Hematopoietic multipotent progenitor cell treated with erythropoietin and hydrocortisone succinate and interleukin-3 and kit ligand, for 15 days (in vitro differentiated cells): ENCODE data around the gene CDK11A.
"Not testable (repeated sequence)": the region's sequence is repeated elsewhere in the genome, so short reads cannot be mapped to it uniquely, and the experiment has no call there.

Experiments
- DNase-seq: peaks from one replicate; pipeline ENCODE4 v3.0.0-alpha.2; 2015; ENCODE audit warnings: low spot score

CDK11A gene

DNA sequence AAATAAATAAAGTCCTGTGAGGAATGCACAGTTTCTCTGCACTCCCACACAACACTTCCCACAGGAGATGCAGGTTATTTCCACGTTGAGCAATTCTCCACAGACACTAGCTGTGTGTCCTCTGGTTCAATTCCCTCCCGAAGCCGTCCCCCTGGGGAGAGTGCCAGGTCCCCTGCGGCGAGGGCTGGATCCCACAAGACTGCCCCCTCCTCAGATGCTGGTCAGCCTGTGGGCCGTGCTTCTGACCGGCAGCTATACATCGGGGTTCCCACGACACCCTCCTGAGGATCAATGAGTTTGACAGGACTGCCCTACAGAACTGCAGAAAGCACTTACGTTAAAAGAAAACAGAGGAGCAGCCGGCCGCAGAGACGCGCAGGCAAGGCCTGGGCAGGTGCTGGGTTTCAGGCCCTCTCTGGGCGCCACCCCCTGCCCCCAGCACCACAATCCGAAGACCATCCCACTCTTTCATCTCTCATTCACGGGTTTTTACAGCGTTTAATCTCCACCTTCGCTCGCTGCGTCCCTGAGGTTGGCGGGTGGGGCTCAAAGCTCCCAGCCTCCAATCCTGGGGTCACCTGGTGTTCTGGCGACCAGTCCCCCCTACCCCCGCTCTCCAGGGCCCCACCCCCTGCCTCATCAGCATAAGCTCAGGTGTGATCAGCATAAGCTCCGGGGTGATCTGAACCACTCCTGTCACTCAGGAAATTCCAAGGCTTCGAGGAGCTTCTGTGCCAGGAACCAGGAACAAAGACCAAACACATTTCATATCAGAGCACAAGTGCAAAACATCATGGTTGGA is 40.9 kb downstream of the CDK11A start:
- no peak for DNase-seq

DNA sequence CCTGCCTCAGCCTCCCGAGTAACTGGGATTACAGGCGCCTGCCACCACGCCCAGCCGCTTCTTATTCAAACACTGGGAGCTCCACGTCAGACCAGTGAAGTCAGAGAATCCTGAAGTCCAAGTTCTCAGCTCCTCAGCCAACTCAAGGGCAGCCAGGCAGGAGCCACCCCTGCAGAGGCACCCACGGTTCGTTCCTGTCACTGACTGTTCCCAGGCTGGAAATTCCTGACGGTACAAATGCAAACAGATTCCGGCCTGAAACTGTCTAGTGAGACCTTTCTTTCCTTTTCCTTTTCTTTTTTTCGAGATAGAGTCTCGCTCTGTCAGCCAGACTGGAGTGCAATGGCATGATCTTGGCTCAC is 43.3 kb downstream of the CDK11A start:
- DNase-seq = no peak

DNA sequence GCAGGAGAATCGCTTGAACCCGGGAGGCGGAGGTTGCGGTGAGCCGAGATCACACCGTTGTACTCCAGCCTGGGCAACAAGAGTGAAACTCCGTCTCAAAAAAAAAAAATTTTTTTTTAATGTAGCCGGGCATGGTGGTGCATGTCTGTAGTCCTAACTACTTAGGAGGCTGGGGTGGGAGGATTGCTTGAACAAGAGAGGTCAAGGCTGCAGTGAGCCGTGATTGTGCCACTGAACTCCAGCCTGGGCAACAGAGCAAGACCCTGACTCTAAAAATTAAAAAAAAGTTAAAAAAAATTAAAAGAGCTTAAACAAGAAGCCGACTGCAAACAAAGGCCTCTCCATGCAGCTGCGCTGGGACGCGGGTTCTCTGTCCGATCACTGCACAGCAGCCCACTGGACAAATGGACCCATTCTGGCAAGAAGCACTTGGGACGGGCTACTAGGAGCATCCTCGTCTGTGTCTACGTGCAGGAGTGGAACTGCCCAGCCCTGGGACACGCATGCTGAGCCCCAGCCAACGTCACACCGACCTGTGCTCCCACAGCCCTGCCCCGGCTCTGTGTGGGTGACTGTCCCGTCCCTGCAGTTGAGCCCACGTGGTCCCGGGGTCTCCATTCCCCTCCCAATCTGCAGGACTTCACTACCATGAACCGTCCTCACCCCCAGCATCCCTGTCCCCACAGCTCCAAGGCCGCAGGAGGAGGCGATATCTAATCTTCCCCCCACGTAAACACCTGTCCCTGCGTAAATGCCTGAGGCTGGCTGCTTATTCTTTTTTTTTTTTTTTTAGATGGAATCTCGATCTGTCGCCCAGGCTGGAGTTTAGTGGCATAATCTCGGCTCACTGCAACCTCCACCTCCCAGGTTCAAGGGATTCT is 43.9 kb downstream of the CDK11A start:
- no peak for DNase-seq

DNA sequence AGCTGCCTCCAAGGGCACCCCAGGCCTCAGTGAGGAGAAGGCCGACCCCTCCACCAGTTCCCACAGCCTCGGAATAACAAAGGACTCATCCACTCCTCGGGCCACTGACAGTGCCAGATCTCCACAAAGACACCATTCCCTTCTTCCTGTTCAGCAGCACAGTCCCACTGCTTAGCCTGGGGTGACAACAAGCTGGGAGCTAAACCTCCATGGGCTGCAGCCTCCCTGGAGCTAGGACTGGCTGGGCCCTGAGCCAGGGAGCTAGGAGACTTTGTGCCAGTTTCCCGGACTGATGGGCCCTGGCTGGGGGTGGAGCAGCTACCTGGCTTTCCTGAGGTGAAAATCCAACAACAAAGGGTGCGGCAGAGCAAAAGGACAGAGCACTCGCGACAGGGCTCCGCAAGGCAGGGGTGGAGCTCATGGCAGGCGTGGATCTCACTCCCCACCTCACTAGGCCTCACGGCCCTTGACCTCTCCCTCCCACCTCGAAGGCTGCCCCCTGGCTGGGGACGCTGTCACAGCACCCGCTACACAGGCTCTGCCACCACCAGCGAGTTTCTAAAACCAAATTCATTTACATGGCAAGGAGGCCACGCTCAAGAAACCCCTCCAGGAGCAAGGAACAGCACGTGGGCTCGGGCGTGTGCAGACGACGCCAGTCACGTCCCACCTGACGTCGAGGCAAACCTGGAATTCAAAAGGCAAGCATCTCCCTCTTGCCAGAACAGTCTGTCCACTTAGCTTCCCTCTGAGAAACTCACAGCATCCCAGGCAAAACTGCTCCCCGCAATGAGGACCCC is 45.4 kb downstream of the CDK11A start:
- DNase-seq = peak; percentile 12

DNA sequence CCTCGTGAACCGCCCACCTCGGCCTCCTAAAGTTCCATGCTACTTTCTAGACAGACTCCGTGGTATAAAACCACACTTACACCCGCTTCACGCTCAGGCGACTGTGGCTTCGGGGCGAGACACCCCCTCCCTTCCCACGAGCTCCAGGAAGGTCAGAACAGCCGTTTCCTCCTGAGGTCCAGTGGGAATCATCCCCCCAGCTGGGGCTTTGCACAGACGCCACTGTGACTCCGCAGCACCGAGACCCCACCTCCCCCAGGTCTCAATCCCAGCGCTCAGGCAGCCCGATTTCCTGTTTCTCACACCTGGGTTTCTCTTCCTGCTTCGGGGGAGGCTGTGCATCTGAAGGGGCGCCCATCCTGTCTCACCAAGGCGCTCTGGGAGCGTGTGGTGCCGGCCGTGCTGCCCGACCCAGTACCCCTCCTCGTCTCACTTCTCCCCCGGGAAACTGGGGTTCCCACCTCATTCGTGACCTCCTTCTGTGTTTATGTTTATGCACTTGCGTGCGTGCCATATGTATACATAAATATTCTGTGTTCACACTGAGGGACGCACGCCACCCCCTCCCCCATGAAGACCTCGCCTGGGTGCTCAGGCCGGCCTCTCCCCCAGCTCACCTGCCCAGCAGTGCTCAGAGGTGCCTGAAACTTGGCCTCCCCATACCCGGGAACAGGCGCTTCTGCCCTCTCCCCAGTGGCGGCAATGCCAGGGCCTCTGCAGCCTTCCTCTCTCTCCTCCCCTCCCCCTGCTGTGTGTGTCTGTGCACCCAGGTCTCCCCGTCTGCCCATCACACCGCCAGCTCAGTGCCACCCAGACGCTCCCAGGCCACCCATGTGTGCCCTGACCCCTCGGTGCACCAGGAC is 46.2 kb downstream of the CDK11A start:
- DNase-seq = no peak

DNA sequence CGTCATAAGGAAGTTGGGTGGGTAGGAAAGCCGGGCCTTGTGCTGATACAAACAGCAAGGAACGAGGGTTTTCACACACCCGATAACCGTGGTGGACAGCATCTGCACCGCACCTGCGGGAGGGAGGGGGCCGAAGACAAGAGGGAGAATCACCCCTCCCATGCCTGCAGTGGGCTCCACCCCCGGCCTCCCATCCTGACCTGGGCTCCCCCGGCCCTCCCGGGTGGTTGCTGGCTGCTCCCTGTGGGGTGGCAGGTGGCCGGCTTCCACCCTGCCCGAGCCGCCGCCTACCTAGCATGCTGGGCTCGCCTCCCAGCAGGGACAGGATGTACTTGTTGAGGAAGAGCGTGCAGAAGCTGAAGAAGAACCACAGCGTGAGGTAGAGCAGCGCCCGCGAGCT is 48.1 kb downstream of the CDK11A start:
- DNase-seq = not testable (repeated sequence)

DNA sequence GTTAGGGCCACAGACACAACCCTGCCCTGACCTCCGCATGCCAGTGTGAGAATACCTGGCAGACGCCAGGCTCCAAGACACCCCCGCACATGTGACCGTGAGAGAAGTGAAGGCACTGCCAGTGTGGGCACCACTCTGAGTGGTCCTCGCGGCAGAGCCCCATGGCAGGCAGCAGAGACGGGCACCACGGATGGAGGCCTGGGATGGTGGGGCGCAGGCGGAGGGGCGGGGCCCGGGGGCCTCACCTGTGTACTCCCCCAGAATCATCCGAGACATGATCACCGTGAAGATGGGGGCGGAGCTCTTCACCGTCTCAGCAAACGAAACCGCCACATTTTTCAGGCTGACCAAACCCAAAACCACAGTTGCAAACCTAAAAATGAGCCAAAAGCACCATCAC is 48.9 kb downstream of the CDK11A start:
- not testable (repeated sequence) for DNase-seq

DNA sequence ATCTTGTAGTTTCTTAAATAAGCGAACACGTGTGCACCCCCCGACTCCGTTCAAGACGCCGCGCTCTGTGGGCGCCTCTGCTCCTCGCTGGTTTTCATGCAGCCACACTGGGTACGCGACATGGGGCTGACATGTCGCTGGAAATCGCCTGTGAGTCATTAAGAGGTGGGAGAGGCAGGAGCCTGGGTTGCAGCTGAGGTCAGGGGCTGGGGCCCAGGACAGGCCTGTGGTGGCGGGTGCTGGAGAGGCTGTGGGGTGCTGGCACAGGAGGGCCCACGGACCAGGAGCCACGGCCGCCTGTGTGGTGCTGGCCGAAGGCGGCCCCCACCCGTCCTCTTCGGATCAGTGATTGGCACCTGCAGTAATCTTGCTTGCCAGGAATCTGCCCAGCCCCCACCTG is 49.4 kb downstream of the CDK11A start:
- not testable (repeated sequence) for DNase-seq

DNA sequence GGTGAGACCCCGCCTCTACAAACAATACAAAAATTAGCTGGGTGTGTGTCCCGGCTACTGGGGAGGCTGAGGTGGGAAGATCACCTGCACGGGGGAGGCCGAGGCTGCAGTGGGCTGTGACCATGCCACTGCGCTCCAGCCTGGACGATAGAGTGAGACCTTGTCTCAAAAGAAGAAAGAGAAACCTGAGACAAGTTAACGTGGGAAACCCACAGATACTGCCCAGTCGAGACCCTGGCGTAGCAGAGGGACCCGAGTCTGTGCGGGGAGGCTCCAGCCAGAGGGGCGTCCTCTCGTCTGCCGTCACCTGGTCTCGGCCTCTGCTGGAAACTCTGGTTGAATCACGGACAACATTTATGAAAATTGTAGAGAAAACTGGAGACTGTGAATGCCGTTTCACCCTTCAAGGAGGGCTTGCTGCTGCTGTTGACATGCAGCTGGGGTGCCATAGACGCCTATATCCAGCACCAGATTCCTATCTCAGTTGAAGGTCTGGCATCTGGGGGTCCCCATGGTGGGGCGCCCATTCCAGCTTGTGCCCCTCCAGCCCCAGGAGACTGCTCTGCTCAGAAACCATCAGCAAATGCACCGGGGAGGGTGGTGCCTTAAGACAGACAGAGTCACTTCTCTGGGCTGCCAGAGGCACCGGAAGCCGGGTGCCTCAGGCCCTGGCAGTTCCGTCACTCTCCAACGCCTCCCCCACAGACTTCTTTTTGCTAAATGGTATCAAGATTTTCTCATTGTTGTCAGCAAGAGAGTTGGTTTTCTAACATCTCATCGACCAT is 51.8 kb downstream of the CDK11A start:
- DNase-seq = no peak

DNA sequence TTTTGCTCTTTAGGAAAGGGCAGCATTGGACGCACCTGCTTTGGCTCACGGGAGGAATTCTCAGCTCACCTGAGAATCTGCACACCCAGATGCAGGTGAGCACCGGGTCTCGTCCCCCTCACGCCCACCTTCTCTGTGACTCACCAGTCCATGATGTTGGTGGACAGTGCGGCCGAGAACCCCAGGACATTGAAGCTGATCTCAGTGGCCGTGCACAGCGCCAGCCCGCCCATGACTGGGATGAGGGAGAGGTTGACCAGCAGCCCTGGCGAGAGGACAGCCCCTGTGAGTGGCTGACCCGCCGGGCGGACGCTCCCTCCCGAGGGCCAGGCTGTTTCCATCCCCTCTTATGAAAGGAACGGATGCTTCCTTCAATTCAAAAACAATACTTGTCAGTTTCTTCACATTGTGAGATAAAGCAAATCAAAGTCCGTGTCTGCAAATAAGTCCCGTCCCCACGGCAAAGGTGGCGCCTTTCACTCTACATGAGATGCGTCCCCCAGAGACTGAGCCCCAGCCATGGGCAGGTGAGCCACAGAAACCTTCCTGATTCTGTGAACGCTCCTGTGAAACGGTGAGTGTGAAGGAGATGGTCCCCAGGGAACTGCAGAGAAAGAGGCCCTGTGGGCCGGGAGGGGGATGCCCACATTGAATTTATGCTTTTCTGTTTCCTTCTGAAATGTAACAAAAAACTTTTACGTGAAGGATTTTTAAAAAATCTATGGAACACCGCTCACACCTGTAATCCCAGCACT is 52.6 kb downstream of the CDK11A start:
- no peak for DNase-seq

DNA sequence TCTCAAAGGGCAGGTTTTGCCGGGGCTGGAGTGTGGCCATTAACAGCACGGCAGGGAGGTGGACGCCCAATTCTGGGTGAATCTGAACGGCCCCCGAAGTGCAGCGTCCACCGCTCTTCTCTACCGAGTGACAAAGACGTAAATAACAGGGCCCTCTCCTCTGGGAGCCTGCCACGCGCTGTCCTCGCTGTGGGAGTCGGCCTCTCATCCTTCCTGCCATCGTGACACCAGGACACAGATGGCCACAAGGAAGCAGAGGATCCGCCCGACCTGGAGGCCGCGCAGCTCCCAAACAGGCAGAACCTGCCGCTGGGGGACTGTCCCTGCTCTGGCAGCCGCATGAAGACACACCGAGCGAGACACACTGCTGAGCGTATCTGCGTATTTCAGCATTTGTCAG is 53.3 kb downstream of the CDK11A start:
- DNase-seq = no peak

DNA sequence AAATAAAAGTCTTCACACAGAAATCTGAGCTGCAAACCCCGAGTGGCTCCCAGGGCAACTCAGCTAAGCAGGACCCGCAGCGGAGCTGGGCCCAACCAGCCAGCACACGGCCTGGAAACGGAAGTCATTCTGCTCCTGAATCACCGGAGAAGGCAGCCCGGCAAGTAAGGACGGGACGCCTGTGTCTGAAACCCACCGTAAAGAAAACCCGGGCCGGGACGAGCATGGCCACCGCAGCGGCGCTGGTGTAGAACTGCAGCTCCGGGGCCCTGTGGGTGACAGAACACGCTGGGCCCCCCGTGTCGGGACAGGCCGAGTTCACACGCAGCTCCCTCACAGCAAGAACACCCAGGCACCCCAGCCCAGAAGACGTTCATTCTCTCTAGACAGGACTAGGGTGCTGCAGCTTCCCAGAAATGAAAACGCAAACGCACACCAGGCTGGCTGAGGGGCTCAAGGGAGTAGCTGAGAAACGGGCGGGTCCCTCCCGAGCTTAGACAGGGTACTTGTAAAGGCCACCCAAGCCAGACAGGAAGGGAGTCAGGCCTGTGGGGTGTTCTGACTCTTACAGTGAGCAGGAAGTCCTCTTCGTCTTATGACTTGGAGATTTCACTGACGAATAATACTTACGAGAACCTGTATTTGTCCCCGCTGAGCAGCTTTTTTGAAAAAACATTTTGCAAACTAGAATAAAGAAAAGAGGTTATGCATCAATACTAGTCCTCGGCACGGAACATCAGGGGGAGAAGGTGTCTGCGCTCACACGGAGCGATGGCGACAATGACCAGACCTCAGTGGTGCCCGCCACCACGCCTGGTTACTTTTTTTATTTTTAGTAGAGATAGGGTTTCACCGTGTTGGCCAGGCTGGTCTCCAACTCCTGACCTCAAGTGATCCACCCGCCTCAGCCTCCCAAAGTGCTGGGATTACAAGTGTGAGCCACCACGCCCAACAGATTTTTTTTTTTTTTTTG is 54.4 kb downstream of the CDK11A start:
- DNase-seq = no peak

DNA sequence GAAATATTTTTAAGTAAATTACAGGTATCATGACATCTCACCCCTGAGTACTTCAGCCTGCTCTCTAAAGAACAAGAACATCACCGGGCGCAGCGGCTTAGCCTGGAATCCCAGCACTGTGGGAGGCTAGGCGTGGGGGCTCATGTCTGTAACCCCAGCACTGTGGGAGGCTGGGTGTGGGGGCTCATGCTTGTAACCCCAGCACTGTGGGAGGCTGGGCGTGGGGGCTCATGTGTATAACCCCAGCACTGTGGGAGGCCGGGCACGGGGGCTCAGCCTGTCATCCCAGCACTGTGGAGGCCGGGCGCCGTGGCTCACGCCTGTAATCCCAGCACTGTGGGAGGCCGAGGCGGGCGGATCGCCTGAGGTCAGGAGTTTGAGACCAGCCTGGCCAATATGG is 57.6 kb downstream of the CDK11A start:
- no peak for DNase-seq

DNA sequence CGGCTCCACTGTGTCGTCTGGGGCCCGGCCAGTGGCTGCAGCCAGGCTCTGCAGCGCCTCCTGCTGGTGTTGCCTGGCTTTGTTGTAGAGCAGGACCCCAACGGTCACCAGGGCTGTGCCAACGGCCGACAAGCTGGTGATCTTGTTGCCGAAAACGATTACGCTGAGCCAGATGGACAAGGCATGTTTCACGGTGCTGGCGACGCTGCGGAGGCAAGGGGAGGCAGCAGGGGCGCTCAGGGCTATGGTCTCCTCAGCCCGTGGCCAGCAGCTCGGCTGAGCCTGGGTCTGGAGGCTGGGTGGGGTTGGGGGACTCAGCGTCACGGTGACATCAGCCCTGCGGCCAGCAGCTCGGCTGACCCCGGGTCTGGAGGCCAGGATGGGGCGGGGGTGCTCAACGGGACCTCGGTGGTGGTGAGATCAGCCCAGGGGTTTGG is 58.3 kb downstream of the CDK11A start:
- peak; percentile 28 for DNase-seq

DNA sequence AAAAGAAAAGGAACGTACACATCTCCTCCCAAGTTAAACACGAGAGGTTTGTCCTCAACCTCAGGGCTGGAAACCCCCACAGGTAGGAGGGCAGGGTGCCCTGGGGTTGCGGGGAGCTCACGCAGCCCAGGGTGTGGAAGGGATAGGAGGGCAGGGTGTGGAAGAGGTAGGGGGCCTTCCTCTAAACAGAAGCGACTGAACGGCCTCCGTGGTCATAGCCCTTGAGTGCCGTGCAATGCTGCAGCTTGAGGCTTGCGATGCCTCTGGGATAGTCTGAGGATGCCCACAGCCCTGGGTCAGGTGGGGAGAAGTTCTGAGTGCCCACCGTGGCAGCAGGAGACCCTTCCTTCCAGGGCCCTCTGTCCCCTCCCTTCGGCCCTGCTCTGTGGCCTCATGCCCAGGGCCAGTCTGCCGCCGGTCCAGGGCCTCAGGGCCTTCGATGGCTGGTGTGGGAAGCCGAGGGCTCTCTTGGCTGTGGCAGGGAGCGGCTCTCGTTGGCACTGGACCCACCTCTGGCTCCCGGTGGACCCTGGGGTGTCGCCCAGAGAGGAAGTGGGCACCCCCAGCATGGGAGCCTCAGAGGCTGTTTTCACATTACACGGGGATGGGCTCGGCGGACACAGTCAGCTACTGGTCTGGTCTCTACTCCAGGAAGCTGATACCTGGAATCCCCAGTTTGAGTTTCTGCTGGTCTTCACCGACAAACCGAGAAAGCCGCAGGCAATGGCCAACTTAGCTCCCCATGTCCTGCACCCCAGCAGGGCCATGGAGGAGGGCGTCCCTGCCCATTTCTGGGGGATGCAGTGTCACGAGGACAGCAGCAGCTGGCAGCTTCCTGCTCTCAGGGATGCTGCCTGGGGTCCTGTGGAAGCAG is 59.0 kb downstream of the CDK11A start:
- no peak for DNase-seq

DNA sequence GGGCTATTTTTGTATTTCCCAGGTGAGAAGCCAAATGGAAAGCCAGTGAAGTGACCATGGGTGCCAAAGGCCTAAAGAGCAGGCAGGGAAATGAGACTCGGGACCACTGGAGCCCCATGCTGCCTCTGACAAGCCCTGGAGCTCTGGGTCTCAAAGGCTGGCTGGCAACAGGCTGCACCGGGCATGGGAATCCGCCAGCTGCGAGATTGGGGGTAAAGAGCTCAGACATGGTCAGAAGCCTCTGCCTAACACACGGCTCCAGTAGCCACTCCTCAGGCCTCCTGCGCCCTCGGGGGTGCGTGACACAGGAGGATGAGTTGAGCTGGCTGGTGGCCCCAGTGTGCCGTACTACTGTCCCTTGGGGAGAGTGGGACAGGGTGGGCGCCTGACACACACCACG is 59.8 kb downstream of the CDK11A start:
- DNase-seq = not testable (repeated sequence)

DNA sequence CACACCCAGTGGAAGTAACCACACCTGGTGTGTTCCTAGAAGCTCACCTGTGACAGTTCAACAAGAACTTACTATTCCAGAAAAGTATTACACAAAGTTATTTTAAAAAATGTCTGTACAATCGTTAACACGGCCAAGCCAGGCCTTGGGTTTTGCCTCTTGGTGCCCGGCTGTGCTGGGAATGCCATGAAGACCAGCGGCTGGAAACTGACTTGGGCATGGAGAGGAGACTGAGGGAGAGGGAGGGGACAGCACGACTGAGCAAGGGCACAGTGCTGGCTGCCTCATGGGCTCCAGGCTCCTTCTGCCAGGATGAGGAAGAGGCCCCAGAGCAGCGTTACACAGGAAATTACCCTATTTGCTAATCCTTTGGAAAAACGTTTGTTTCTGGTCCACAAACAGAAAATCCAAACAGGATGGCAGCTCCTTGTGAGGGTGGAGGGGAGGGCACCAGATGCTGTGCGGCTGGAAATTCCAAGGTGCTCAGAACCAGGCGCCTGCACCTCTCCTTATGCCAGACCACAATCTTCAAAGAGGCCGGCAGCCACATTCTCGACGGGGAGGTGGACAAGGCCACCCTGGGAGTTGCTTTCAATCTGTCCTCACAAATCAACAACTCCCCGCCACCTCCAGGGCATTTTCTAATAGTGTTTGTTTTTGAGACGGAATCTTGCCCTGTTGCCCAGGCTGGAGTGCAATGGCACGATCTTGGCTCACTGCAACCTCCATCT is 61.2 kb downstream of the CDK11A start:
- not testable (repeated sequence) for DNase-seq
